HG03439 (cell line): ENCODE data around the gene SLC46A3.
"Not testable (repeated sequence)": the region's sequence is repeated elsewhere in the genome, so short reads cannot be mapped to it uniquely, and the experiment has no call there.

Experiments used
- ATAC-seq: cut with Tn5 transposase; IDR thresholded peaks from one replicate; pipeline ENCODE4 v1.9.1; 2021; ENCODE audit warnings: mild to moderate bottlenecking, moderate library complexity; ENCODE audit not compliant: unreplicated experiment

The SLC46A3 gene

GRCh38 chr13:28684257-28684656 lies 34.5 kb downstream of the SLC46A3 start:
- no peak for ATAC-seq

GRCh38 chr13:28683169-28683568 lies 35.6 kb downstream of the SLC46A3 start:
- not testable (repeated sequence) for ATAC-seq

GRCh38 chr13:28680541-28680940 lies 38.2 kb downstream of the SLC46A3 start:
- ATAC-seq = no peak

- ATAC-seq = no peak
Observed at GRCh38 chr13:28679628-28680027, 39.1 kb downstream of the SLC46A3 start.

GRCh38 chr13:28678809-28679208 lies 40.0 kb downstream of the SLC46A3 start:
- no peak for ATAC-seq

GRCh38 chr13:28671126-28671792 lies 47.5 kb downstream of the SLC46A3 start:
- ATAC-seq = no peak

- no peak for ATAC-seq
Observed at GRCh38 chr13:28666897-28667488, 51.8 kb downstream of the SLC46A3 start.

- peak; percentile 18 for ATAC-seq
Observed at GRCh38 chr13:28659621-28659970, 59.2 kb downstream of the SLC46A3 start.

- peak; percentile 89 for ATAC-seq
Observed at GRCh38 chr13:28658796-28659620, 59.8 kb downstream of the SLC46A3 start, which contains the start of gene POMP. Gene POMP (plus strand): TSS chr13:28659130. CDS start chr13:28659185, 55 bp downstream.

GRCh38 chr13:28658539-28658795 lies 60.3 kb downstream of the SLC46A3 start:
- ATAC-seq = peak; percentile 15

GRCh38 chr13:28657784-28658538 lies 60.8 kb downstream of the SLC46A3 start:
- no peak for ATAC-seq

GRCh38 chr13:28655561-28655960 lies 63.2 kb downstream of the SLC46A3 start:
- ATAC-seq = no peak

- no peak for ATAC-seq
Observed at GRCh38 chr13:28654276-28654675, 64.5 kb downstream of the SLC46A3 start.

GRCh38 chr13:28653111-28653510 lies 65.7 kb downstream of the SLC46A3 start:
- ATAC-seq = no peak

- no peak for ATAC-seq
Observed at GRCh38 chr13:28651810-28652401, 66.9 kb downstream of the SLC46A3 start.

- ATAC-seq = no peak
Observed at GRCh38 chr13:28650284-28650683, 68.5 kb downstream of the SLC46A3 start.
